Liver (tissue), 3 donors: Measurements from ENCODE around the gene ZNF570.
A peak's percentile ranks its signal among the peaks of the same experiment; 100 is the strongest.

Experiments
- ATF3 ChIP-seq: IDR thresholded peaks from 2 replicates; pipeline ENCODE4 v1.6.1; 2016; ENCODE audit warnings: antibody characterized with exemption
- EGR1 ChIP-seq, 2 donors: IDR thresholded peaks; 2 replicates each; pipeline ENCODE4 v1.6.1; 2016 to 2018; ENCODE audit warnings: antibody characterized with exemption in 2 of 2, low read depth in 2 of 2
- RAD21 ChIP-seq, 2 donors: IDR thresholded peaks; 2 replicates each; pipeline ENCODE4 v1.6.1; 2016; ENCODE audit warnings: antibody characterized with exemption in 2 of 2, mild to moderate bottlenecking in 2 of 2
- TF ChIP-seq, protein P1 (sequence below): fragments of 150-350 bp; IDR thresholded peaks from 2 replicates; pipeline ENCODE4 v1.5.1; 2017; ENCODE audit warnings: improper control_type of control experiment, low read depth, low read length; ENCODE audit not compliant: missing input control
- donor health status: healthy.
- donor health status: healthy.

- TF ChIP-seq, protein P1, sequence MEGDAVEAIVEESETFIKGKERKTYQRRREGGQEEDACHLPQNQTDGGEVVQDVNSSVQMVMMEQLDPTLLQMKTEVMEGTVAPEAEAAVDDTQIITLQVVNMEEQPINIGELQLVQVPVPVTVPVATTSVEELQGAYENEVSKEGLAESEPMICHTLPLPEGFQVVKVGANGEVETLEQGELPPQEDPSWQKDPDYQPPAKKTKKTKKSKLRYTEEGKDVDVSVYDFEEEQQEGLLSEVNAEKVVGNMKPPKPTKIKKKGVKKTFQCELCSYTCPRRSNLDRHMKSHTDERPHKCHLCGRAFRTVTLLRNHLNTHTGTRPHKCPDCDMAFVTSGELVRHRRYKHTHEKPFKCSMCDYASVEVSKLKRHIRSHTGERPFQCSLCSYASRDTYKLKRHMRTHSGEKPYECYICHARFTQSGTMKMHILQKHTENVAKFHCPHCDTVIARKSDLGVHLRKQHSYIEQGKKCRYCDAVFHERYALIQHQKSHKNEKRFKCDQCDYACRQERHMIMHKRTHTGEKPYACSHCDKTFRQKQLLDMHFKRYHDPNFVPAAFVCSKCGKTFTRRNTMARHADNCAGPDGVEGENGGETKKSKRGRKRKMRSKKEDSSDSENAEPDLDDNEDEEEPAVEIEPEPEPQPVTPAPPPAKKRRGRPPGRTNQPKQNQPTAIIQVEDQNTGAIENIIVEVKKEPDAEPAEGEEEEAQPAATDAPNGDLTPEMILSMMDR = no peak
- no peak for TF ChIP-seq ATF3
- TF ChIP-seq RAD21 (IDR thresholded peaks at IDR 0.05) = peak in 1 of 2 donors; percentile 19
- peak; percentile 61 to 83 for TF ChIP-seq EGR1 (IDR thresholded peaks at IDR 0.05; ENCODE audit: low read depth in 2 of 2)
Measured at GRCh38 chr19:37466798-37467607, 2.2 kb upstream of the ZNF570 start, which contains the start of gene ZNF569.
